OCI-LY7 (cell line): ENCODE data around the gene QKI.
"Not testable (repeated sequence)": the region's sequence is repeated elsewhere in the genome, so short reads cannot be mapped to it uniquely, and the experiment has no call there.

Source experiments
- EZH2phosphoT487 ChIP-seq: fragments of 200-600 bp; sonication (generic); IDR thresholded peaks from 2 replicates; pipeline ENCODE4 v1.6.1; 2018; ENCODE audit warnings: low read depth, borderline replicate concordance, mild to moderate bottlenecking, mixed run types, antibody characterized with exemption, low read length, moderate library complexity, mixed read lengths
- TF ChIP-seq, protein P1 (sequence below): fragments of 200-600 bp; sonication (generic); conservative IDR thresholded peaks from 2 replicates; pipeline ENCODE4 v1.5.1; 2014; ENCODE audit warnings: mild to moderate bottlenecking, antibody characterized with exemption, low read length, moderate library complexity, mixed read lengths

DNA sequence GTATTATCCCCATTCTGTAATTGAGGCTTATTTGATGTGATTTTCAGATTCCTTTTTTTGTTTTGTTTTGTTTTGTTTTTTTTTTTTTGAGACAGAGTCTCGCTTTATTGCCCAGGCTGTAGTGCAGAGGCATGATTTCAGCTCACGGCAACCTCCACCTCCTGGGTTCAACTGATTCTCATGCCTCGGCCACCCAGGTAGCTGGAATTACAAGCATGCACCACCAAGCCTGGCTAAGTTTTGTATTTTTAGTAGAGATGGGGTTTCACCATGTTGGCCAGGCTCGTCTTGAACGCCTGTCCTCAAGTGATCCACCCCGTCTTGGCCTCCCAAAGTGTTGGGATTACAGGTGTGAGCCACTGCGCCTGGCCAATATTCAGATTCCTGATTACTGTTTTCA lies 62.4 kb downstream of the QKI start:
- TF ChIP-seq, protein P1, sequence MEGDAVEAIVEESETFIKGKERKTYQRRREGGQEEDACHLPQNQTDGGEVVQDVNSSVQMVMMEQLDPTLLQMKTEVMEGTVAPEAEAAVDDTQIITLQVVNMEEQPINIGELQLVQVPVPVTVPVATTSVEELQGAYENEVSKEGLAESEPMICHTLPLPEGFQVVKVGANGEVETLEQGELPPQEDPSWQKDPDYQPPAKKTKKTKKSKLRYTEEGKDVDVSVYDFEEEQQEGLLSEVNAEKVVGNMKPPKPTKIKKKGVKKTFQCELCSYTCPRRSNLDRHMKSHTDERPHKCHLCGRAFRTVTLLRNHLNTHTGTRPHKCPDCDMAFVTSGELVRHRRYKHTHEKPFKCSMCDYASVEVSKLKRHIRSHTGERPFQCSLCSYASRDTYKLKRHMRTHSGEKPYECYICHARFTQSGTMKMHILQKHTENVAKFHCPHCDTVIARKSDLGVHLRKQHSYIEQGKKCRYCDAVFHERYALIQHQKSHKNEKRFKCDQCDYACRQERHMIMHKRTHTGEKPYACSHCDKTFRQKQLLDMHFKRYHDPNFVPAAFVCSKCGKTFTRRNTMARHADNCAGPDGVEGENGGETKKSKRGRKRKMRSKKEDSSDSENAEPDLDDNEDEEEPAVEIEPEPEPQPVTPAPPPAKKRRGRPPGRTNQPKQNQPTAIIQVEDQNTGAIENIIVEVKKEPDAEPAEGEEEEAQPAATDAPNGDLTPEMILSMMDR: not testable (repeated sequence)
- TF ChIP-seq EZH2phosphoT487: not testable (repeated sequence)
